HepG2 (cell line): ENCODE results near the gene GRAMD4. TPM values are rescaled to one million over a fixed set of nuclear protein-coding genes. Genes with fewer than 3 reads are reported as not detected.

Source experiments
- ATAC-seq: fragments of 200-7000 bp; cut with Tn5 transposase; 3 replicates; pipeline ENCODE4 v1.9.1; 2020; ENCODE audit warnings: mild to moderate bottlenecking, moderate library complexity
- BruUV-seq: library from RNA; stranded (reverse); fragments of 400-500 nt; replicated peaks from 2 replicates; lab custom pipeline; 2021; lab: Mats Ljungman, UMichigan
- CTCF ChIA-PET: fragments of 300-600 bp; formaldehyde crosslinking; extraction: SDS; loops from one replicate; lab custom pipeline; 2021; ENCODE audit warnings: low total read pairs, inconsistent platforms, low intra/inter-chr PET ratio; lab: Yijun Ruan, JAX
- POLR2A ChIA-PET: fragments of 350-600 bp; sonication (Branson Sonifier 250); formaldehyde crosslinking; loops from one replicate; lab custom pipeline; 2020; ENCODE audit warnings: antibody characterized with exemption, inconsistent platforms; lab: Yijun Ruan, JAX
- DNase-seq: peaks from one replicate; pipeline ENCODE4 v3.0.0-alpha.2; 2015; ENCODE audit warnings: low spot score
- FAIRE-seq: peaks from 3 replicates; lab custom pipeline; 2011; peaks lifted over from hg19 to GRCh38; lab: Jason Lieb, UNC
- H2AFZ ChIP-seq: one replicate; pipeline ENCODE4 v1.6.1; 2011; ENCODE audit warnings: low read length, inconsistent platforms
- H3K27ac ChIP-seq: fragments of 300-600 bp; 3 replicates; pipeline ENCODE4 v1.8.0; 2011; ENCODE audit warnings: mixed run types, mild to moderate bottlenecking, mixed read lengths, low read length, inconsistent platforms; ENCODE audit not compliant: insufficient read depth; ENCODE audit errors: extremely low read length
- H3K27me3 ChIP-seq, 2 experiments: fragments of 200-600 bp in 1 of 2; 2 replicates in 1 of 2; 3 replicates in 1 of 2; pipeline versions ENCODE4 v1.6.0 to v1.8.0; 2011; ENCODE audit warnings: low read length in 2 of 2, mild to moderate bottlenecking in 2 of 2, moderate library complexity in 2 of 2, inconsistent platforms in 1 of 2; ENCODE audit not compliant: insufficient read depth in 2 of 2, control insufficient read depth in 1 of 2
- H3K36me3 ChIP-seq, 2 experiments: fragments of 200-600 bp in 1 of 2; replicated peaks in 1 of 2; 2 replicates in 1 of 2; 3 replicates in 1 of 2; pipeline versions ENCODE4 v1.5.1 to v1.8.0; 2011; ENCODE audit warnings: low read length in 2 of 2, inconsistent platforms in 1 of 2; ENCODE audit not compliant: insufficient read depth in 2 of 2, control insufficient read depth in 1 of 2
- H3K4me1 ChIP-seq: 2 replicates; pipeline ENCODE4 v1.5.1; 2012; ENCODE audit warnings: low read length, inconsistent platforms; ENCODE audit not compliant: insufficient read depth
- H3K4me2 ChIP-seq: 2 replicates; pipeline ENCODE4 v1.6.0; 2011; ENCODE audit warnings: low read depth, low read length, inconsistent platforms
- H3K4me3 ChIP-seq, 3 experiments: fragments of 200-600 bp in 1 of 3; sonication (generic), shearing (Covaris generic) in 1 of 3; replicated peaks in 1 of 3; 2 replicates each; pipeline ENCODE4 v1.5.1; 2011 to 2016; ENCODE audit warnings: low read length in 3 of 3, inconsistent platforms in 2 of 3, low read depth in 2 of 3, mild to moderate bottlenecking in 2 of 3, control low read depth in 1 of 3, mixed read lengths in 1 of 3; ENCODE audit not compliant: insufficient read depth in 1 of 3
- H3K79me2 ChIP-seq: one replicate; pipeline ENCODE4 v1.6.1; 2011; ENCODE audit warnings: low read length, inconsistent platforms; ENCODE audit not compliant: insufficient read depth
- H3K9ac ChIP-seq: 2 replicates; pipeline ENCODE4 v1.6.0; 2011; ENCODE audit warnings: mild to moderate bottlenecking, low read depth, low read length, inconsistent platforms; ENCODE audit not compliant: insufficient read depth
- H3K9me3 ChIP-seq: 2 replicates; pipeline ENCODE4 v1.5.1; 2012; ENCODE audit warnings: mild to moderate bottlenecking, low read length
- H4K20me1 ChIP-seq: 2 replicates; pipeline ENCODE4 v1.6.0; 2011; ENCODE audit warnings: inconsistent platforms, mild to moderate bottlenecking, low read length, moderate library complexity; ENCODE audit not compliant: insufficient read depth
- EEA1 ChIP-seq: sonication (generic); formaldehyde crosslinking; IDR thresholded peaks from 2 replicates; pipeline ENCODE4 v1.5.1; 2020; ENCODE audit warnings: mild to moderate bottlenecking, missing genetic modification reagents, borderline replicate concordance
- FOXO1 ChIP-seq: sonication (generic); formaldehyde crosslinking; IDR thresholded peaks from 2 replicates; pipeline ENCODE4 v1.4.0; 2020; ENCODE audit warnings: missing genetic modification reagents
- HMGA1 ChIP-seq: sonication (generic); formaldehyde crosslinking; conservative IDR thresholded peaks from 2 replicates; pipeline ENCODE4 v1.4.0; 2020; ENCODE audit warnings: missing genetic modification reagents
- ONECUT2 ChIP-seq: sonication (generic); formaldehyde crosslinking; IDR thresholded peaks from 2 replicates; pipeline ENCODE4 v1.4.0; 2020; ENCODE audit warnings: missing genetic modification reagents
- PLRG1 ChIP-seq: fragments of 450-650 bp; conservative IDR thresholded peaks from 2 replicates; pipeline ENCODE4 v1.6.1; 2016
- SIN3B ChIP-seq: fragments of 150-350 bp; IDR thresholded peaks from 2 replicates; pipeline ENCODE4 v1.6.1; 2014; ENCODE audit warnings: low read length
- SMARCE1 ChIP-seq: fragments of 450-650 bp; IDR thresholded peaks from 2 replicates; pipeline ENCODE4 v1.6.1; 2017; ENCODE audit warnings: borderline replicate concordance
- ZFP62 ChIP-seq: sonication (generic); formaldehyde crosslinking; IDR thresholded peaks from 2 replicates; pipeline ENCODE4 v1.4.0; 2020; ENCODE audit warnings: missing genetic modification reagents
- ZNF644 ChIP-seq: IDR thresholded peaks from 2 replicates; pipeline ENCODE4 v1.6.1; 2016; ENCODE audit warnings: low read depth
- WGBS: methylation state at CpG from one replicate; pipeline ENCODE4 v1.1.6; 2017; ENCODE audit warnings: low lambda C conversion rate; 5-methylcytosine and 5-hydroxymethylcytosine counted together
- in situ Hi-C: cut with HindIII; loops from 2 replicates; pipeline ENCODE4 v1.10.0; 2017; ENCODE audit warnings: low pct_unique_long_range_greater_than_20kb; ENCODE audit not compliant: extremely low pct_ligation_motif_present
- intact Hi-C: fragments of 100-400 bp; cut with micrococcal nuclease; formaldehyde crosslinking; loops from one replicate; pipeline ENCODE4 v1.10.0; 2022; ENCODE audit not compliant: unreplicated experiment
- polyA plus RNA-seq, 8 experiments: library from polyadenylated mRNA; depleted of rRNA in 3 of 8; stranded (reverse) in 7 of 8; unstranded in 1 of 8; fragments of >200 nt; fragmentation: Illumina TruSeq in 4 of 8; extraction: Trizol in 4 of 8; gene quantifications; 2 replicates each; pipeline versions ENCODE4 v1.2.1 to v1.2.3, GENCODE V29; 2011 to 2016; ENCODE audit warnings: low read depth in 4 of 8, missing spikeins in 1 of 8, mixed read lengths in 1 of 8; ENCODE audit not compliant: insufficient read depth in 1 of 8
- total RNA-seq, 5 experiments: library from RNA; depleted of rRNA; stranded (reverse); fragments of >200 nt; fragmentation: Illumina TruSeq; extraction: Trizol; gene quantifications; 2 replicates each; pipeline ENCODE4 v1.2.3, GENCODE V29; 2016; ENCODE audit warnings: low read depth in 1 of 5
- TF ChIP-seq, protein P1 (sequence below): sonication (generic); formaldehyde crosslinking; conservative IDR thresholded peaks from 2 replicates; pipeline ENCODE4 v1.5.0; 2020; ENCODE audit warnings: missing genetic modification reagents

GRAMD4 gene
- total and polyA plus RNA-seq, 2 of the 13 experiments (the other 11 are each of a cell fraction or from before 2014, with no cell fraction given), result 15.2 to 15.7 TPM

GRCh38 chr22:46618667-46619066 lies 1.5 kb upstream of the GRAMD4 start (continued):
- TF ChIP-seq FOXO1, result no peak
- TF ChIP-seq, protein P1, sequence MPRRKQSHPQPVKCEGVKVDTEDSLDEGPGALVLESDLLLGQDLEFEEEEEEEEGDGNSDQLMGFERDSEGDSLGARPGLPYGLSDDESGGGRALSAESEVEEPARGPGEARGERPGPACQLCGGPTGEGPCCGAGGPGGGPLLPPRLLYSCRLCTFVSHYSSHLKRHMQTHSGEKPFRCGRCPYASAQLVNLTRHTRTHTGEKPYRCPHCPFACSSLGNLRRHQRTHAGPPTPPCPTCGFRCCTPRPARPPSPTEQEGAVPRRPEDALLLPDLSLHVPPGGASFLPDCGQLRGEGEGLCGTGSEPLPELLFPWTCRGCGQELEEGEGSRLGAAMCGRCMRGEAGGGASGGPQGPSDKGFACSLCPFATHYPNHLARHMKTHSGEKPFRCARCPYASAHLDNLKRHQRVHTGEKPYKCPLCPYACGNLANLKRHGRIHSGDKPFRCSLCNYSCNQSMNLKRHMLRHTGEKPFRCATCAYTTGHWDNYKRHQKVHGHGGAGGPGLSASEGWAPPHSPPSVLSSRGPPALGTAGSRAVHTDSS (CRISPR knock-in tag), result no peak
- no peak for TF ChIP-seq ONECUT2
- TF ChIP-seq, all 625 proteins: peak for 1

- no peak for ATAC-seq
- FAIRE-seq, result no peak
- in situ Hi-C loops, result no loop called here
Measured at GRCh38 chr22:46619240-46619829, 851 bp upstream of the GRAMD4 start.

More at GRCh38 chr22:46619240-46619829, 851 bp upstream of the GRAMD4 start:
- Histone ChIP-seq H3K27ac (no peak overlapping the region), H3K27me3 (no peaks in the 10 kb centered on the region), H3K79me2 (peaks cover 3% of the 10 kb centered on the region), H3K36me3 (no peaks in the 10 kb centered on the region; a peak in 1 of 5 replicates), H3K9me3 (no peaks in the 10 kb centered on the region), H3K9ac (no peak overlapping the region), H3K4me3 (no peak overlapping the region), H3K4me1 (peaks cover 37% of the 10 kb centered on the region), H2AFZ (no peak overlapping the region), H3K4me2 (no peak overlapping the region), H4K20me1 (no peaks in the 10 kb centered on the region)
- intact Hi-C loops, result no loop called here
- no TSS peak for BruUV-seq
- DNase-seq, result no peak
- ChIA-PET POLR2A (no interaction called here), CTCF (no interaction called here)
- WGBS, result 94% methylated on average over 10 of the region's 10 CpGs
- TF ChIP-seq ZNF644 (CRISPR knock-in tag) (no peak), ZFP62 (no peak), PLRG1 (no peak), SMARCE1 (no peak), EEA1 (CRISPR knock-in tag) (no peak), HMGA1 (CRISPR knock-in tag) (no peak), SIN3B (no peak)
